Kidney tubule cell (primary cell): ENCODE results near the gene NAA80.

ENCODE experiments used
- DNase-seq: peaks from one replicate; pipeline ENCODE4 v3.0.0-alpha.2; 2018; ENCODE audit warnings: low spot score

NAA80 gene

DNA sequence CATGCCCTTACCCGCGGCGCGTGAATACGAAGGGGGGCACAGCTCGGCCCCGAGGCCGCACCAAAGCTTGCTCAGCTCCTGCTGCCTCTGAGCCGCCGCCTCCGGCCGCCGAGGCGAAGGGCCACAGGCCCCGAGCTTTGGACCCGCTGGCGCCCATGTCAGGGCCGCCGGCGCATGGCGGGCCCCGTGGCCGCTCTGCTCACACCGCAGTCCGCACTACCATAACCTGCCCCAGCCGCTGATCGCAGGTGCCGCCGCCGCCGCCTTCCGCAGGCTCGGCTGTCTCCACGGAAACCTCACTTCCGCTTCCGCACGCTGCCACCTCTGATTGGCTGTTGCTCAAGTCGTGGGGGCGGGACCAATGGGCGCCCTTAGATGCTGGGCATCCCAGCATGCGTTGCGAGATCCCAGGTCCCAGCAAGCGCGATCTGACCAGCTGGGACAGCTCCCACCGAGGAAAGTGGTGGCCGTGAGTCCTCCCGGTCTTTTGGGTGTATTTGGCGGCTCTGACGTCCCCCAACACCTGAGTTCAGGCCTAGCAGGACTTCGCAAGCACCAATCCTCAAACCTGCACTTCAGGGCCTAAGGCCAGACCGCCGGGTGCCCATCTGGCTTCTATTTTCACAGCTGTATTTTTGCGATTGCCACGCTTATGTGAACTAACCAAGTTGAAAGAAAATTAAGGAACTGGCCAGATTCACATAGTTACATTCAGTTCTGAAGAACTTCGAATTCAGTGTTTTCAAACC, 28.9 kb upstream of the NAA80 start, which contains the start of gene TUSC2:
Gene TUSC2 (minus strand): TSS at position 281 of the 749 bp plus-strand sequence. CDS start 124 bp downstream, at position 157.
- DNase-seq = peak; percentile 97

DNA sequence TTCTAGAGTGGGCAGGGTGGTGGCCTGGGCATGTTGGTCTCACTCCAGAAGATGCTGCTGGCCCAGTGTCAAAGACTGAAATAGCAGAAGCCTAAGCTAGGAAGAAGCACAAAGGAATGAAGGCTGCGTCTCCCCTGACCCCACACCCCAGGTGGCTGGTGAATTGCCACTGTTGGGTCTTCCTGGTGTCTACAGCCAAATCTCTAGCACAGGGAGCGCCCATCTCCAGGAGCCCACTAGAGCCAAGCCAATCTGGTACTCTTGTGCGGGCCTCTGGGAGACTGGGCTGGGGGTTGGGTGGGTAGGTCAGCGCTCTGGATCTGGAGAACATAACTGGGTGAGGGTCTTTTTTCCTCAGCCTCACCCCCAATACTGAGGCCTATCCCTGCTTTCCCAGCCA, 27.9 kb upstream of the NAA80 start:
- DNase-seq = no peak

DNA sequence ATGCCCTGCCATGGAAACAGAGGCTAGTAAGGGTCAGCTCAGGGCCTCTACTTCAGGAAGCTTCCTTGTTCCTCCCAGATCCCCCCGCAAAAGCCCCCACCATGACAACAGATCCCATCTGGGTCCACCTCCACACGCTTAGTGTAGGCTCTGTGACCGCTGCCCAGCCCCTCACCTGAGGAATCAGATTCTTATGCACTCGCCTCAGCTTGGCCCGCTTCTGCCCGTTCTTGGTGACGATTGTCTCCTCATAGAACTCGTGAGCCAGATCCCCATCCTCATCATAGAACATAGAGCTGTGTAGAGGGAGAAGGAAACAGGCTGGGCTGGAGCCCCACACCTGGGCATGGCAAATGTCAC, 27.0 kb upstream of the NAA80 start:
- no peak for DNase-seq

DNA sequence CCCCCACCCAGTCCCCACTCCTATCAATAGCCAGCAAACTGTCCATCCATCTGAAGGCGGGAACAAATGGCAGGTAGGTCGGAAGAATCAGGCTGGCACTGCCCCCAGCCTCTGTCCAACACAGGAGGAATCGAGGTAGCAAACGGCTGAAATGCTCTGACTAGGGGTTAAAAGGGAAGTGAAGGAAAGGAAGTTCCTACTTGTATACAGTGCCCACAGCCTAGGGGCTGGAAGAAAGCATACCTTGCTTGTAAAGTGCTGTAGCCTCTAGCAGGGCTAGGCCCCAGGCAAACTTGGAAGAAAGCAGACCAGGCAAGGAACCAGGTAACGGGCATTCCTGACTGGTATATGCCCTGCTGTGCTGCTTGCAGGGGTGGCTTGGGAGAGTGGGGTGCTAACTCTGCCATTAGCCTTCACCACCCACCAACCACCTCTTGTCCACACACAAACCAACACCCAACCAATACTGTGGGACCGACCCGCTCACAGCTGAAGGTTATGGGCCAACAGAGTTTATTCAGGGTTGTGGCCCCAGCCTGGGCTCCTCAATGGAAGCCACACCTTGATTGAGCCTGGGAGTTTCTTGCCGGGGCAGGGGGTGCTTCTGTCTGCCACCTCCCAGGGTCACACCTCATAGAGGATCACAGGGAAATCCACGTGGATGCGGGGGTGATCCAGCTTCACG, 26.4 kb upstream of the NAA80 start:
- no peak for DNase-seq

DNA sequence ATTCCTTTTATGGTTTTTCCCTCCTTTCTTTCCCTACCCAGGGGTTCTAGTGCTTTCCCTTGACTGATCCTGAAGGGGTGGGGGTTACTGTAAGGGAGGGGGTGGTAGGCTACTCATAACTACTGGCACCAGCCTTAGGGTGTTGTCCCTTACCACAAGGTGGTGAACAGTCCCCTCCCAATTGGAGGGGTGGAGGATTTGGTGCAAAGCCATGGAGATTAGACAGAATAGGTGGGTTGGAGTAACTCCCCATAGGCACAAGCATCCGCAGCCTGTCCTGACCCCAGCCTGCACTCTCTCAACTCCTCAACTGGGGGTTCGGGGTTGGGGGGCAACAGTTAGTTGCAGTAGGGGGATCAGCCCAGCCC, 25.9 kb upstream of the NAA80 start:
- no peak for DNase-seq

DNA sequence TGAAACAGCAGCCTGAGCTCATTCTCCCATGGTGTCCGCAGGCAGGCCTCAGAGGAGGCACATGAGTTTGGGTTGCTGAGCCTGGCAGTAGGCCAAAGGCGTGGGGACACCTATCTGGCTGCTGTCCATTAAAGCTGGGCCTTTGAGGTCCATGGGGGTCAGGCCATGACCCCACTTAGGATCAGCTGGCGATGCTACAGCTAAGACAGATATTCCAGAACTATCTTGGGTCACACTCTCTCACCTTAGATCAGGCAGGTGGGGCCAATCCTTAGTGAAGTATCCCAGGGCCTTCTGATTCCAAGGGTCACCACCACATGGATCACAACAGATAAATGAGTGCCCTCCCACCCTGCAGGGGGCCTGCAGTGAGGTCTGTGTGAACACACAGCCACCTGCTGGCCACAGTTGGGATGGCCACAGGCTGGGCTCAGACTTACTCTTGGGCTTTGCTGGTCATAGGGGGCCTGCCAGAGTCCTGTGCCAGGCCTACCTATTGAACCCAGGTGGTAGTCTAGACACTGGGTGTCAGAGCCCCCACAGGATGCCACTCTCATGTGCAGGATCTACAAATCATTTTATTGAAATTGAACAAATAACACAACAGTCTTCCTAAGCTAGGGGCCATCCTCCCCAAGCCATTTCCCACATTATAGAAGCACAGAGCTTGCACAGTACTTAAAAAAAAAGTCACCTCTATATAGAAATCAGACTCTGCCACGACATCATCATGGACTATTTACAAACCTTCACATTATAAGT, 25.3 kb upstream of the NAA80 start:
- DNase-seq = peak; percentile 69

DNA sequence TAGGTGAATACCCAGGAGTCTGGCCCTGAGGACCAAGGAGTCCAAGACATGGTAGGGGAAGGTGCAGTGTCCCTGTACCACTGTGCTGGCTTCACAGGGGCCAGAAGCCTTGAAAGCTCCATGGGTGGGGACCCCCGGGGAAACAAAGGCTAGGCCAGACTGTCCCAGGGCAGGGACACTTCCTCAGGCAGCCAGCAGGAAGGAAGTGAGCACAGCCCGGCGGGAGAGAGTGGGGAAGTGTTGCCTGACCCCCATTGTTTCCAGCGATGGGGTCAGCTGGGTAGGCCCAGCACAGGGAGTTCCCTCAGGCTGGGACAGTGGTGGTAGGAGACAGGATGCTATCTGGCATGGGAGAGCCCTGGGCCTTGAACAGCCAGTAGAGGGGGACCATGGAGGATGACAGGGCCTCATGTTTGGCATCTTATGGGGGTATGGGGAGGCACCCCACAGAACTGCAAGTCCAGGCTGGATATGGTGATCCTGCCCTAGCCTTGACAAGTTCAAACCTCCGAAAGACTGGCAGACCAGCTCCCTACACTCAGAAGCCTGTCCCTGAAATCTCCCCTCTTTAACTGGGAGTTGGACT, 24.5 kb upstream of the NAA80 start:
- DNase-seq = no peak

DNA sequence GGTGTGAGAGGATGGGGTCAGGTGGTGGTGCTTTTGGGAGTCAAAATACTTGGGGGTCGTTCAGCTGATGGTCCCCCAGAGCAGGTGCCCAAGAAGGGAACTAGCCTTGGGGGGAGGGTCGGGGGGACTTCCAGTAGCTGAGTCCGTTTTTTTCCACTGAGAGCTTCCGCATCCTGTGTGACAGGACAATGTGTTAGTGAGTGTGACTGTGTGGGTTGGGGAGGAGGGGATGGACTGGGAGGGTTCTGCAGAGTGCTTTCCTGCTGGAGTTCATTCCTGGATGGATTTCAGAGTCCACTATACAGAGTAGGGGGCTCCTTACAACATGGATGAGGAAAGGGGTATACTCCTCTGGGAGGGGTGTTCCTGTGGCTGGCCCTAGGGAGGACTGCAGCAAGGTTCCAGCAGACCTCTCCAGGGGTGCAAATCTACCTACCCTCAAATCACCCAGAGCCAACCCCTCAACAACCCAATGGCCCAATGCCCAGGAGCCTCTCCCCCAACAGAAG, 23.9 kb upstream of the NAA80 start:
- DNase-seq = no peak

DNA sequence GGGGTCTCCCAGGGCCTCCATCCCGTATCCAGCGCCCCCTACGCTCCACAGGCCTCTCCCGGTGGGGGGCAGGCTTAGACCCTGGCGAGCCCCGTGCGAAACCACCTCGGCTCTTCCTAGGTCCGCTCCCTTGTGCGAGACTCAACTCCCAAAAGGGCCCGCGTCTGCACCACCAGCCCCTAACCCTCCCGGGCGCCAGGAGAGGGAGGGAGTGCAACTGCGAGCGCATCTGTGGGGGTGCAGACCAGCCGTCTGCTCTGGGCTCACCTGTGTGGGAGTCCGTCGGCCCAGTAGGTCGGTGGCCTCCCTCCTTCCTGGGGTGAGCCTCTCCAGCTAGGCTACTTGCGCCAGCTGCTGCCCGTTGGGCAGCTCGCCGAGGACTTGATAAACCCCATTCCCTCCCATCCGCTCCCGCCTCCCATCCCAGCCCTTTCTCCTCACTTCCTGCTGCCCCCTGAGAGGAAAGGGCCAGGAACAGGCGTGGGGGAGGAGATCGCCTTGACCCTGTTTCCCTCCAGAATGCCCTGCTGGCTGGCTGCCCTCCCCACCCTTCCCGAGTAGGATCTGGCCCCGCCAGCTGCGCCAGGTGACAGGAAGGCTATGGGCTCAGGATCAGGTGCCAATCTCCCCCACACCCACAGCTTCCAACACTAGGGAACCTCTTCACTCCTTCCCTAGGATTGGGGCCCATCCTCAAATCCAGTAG, 23.3 kb upstream of the NAA80 start, which contains the start of gene HYAL2:
Gene HYAL2 (minus strand): TSS at position 360 of the 706 bp plus-strand sequence. CDS start 2,256 bp downstream, outside the sequence.
- no peak for DNase-seq

DNA sequence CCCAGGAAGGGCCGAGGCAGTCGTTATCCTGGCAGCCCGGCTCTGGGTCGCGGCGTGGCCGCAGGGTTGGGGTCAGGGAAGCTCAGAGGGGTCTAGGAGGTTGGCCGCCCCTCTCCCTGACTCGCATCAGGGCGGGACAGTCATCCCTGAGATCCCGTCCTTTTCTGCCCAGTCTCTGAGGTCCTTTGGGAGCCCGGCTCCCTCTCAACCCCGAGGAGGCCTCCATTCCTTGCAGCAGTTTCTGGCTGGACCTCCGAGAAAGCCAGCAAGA, 22.8 kb upstream of the NAA80 start:
- DNase-seq = no peak

DNA sequence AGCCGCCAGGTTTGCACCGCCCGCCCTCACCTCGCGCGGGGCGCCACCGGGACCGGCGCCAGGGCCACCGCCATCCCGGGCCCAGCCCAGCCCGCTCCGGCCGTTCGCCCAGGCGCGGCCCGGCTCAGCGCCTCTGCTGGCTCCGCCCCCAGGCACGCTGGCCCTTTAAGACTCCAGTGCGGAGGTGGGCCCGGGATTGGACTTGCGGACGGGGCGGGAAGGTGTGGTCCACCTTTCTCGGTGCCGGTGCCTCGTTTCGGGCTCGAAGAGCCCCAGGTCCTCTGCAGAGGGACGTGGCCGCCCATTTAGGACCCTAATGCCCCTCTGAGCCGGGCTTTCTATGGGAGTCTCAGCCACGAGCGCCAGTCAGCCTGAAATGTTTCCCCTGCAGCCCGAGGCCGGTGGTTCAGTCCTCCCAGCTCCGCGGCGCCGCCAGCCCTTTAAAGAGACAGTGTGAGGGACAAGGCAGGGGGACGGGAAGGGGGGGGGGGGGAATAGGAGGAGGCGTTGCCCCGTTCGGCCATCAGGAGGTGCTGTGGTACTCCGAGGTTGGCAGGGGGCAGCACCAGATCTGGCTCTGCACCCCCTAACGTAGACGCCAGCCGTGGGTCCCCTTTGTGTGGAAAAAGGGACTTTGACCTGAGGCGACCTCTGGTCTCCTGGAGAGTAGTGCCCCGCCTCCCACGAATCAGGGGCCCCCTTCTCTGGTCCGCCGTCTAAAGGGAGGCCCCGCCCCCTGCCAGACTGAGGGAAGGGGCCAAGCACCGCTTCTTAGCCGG, 22.3 kb upstream of the NAA80 start:
- DNase-seq = peak; percentile 90

DNA sequence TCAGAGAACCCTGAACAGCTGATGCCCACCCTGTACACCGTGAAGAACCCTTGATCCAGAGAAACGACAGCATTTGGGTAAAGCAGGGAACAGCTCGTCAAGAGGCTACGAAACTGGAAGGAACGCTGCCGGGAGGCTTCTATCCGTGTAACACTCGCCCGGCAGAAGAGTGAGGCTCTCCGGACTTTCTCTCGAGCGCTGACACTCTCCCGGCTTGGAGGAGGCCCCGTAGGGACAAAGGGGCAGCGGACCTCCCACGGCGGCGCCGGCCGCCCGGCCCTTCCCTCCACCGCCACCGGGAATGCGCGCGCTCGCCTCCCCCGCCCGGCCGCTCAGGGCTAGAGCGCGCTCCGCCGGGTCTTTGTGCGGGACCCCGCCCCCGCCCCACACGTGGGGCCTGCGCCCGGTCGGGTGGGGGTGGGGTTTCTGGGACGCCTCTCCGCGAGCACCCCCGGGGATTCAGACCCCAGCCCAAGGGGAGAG, 21.7 kb upstream of the NAA80 start:
- peak; percentile 75 for DNase-seq

DNA sequence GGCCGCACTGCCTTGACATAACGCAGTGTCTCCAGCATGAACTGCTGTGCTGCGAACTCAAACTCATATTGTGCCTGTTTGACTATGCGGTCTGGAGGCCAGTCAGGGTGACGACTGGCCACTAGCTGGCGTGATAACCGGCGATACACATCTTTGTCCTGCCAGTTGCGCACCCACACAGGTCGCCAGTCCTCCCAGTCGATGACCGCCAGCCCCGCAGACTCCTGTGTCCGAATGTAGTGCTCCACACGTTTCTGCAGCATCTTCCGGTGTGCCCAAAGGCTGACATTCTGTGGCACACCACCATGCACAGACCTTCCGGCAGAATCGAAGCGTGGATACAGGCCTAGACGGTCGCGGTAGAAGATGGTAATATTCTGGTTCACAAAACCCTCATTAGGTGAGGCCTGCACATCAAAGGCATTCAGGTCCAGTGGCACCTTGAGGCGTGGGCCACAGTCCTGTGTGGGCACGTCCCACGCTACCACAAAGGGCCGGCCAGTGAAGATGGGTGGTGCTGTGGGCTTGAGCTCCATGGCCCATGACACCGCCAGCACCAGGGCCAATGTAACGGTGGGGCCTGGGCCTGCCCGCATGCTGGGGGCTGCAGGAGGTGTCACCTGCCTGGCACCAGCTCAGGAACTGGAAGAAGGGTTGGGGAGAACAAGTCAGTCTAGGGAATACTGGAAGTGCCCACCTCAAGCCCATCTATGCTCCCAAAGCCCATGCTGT, 20.9 kb upstream of the NAA80 start:
- no peak for DNase-seq

DNA sequence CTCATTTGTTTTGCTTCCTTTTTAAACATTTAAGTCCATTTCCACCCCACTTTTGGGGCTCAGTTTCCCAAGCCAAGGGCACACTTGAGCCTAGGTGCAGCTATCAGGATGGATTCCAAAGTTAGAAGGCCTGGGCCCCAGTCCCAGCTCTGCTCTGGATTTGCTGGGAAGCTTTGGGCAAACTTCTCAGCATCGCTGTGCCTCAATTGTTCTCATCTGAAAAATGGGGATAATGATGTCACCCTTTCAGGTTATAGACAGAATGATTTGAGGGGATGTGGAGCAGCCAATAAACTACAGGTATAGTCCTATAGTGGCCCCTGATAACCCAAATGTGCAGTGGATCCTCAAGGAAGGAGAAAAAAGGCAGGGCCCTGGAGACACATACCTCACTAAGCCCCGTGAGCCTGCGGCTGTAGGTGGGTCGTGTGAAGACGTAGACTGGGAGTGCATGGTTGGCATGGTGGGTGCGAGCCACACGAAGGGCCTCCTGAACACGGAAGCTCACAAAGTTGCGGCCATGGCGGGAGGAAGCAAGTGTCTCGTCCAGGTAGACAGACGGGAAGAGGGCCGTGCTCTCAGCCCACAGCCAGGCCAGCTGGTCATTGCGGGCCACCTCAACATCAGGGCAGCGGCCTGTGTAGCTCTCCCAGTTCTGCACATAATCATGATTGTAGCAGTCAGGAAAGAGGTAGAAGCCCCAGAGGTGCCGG, 20.1 kb upstream of the NAA80 start:
- DNase-seq = no peak

DNA sequence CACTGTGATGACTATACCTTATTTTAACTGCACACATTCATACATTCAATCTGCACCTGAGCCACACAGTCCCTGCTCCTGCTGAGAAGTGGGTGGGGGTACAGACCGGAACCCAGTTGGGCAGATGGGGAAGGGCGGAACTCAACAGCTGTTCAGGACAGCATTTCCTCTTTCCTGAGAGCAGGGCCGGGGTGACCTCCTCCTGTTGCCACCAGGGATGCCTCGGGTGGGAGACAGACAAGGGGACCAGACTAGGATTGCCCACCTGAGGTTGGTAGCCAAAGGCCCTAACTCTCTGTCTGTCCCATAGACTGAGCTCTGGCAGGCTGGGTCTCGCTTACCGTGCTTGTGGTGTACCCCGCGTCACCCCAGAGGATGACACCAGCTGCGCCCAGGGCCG, 19.4 kb upstream of the NAA80 start:
- DNase-seq = no peak

DNA sequence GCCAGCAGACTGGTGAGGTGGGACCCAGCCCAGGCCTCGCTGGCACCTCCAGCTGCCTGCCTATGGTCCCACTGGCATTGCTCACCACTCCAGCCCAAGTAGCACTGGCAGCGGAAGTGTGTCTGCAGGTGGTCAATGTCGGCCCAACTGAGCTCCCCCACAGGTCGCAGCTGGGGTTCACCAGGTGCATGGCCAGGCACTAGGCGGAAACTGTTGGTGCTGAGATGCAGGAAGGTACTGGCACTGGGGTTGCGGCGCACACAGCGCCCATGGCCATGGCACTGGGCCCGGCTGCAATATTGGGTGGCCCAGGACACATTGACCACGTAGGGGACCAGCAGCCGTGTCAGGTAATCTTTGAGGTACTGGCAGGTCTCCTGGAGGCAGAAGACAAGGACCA, 19.0 kb upstream of the NAA80 start:
- DNase-seq = no peak

DNA sequence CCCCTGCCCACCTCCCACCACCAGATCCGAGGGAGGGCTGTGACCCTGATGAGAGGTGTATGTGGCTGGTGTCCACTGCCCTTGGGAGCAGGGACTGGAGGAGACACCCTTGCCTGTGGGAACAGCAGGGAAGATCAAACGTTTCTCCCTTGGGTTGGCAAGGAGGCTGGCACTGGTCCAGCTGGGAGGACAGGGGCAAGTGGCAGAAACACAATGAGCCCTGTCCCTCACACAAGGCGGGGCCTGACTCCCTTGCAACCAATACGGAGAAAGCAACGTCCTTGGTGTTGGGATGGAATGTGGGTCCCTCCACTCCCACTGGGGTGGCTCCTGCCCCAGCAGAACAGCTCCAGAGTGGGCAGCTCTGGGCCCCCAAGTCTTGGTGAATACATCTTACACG, 18.1 kb upstream of the NAA80 start:
- DNase-seq = no peak

DNA sequence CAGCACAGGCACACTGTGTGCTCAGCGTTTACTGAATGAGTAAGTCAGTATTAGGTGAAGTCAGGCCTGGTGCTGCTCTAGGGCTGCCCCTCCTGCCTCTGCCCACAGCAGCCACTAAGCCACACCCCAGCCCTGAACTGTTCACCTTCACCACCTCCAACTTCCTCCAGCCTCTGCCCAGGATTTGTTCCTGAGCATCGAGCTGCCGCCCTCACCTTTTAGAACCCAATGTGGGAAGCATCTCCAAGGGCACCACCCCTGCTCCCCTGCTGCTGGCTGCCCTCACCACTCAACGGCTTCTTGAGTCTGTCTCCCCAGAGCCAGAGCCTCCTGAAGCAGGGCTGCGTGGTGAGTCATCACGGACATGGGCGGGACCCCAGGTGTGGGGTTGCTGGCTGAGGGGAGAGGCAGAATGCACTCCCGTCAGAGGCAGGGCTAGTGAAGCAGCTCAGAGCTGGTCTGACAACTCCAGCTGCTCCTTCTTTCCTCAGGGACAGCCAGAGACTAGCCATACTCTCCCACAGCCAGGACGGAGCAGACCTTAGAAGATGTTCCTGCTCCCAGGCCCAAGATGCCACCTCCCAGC, 17.5 kb upstream of the NAA80 start:
- DNase-seq = peak; percentile 92

DNA sequence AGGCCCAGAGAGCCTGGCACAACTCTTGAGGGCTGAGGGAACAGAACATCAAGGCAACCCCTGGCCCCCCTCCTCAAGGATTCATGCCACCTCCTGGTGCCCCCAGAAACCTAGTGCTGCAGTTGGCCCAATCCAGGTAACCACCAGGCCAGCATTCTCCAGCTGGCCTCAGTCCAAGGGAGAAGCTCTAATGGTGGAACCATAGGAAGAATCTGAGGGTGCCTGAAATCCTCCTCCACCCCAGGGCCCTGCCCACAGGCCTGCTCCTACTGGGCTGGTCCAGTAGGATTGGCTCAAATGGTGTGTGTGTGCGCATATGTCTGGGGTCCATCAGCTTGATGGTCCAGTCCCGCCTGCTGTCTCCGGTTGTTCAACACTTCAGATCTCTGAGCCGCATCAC, 15.6 kb upstream of the NAA80 start:
- DNase-seq = no peak
